ENCODE results near the gene NPC1.

DNA sequence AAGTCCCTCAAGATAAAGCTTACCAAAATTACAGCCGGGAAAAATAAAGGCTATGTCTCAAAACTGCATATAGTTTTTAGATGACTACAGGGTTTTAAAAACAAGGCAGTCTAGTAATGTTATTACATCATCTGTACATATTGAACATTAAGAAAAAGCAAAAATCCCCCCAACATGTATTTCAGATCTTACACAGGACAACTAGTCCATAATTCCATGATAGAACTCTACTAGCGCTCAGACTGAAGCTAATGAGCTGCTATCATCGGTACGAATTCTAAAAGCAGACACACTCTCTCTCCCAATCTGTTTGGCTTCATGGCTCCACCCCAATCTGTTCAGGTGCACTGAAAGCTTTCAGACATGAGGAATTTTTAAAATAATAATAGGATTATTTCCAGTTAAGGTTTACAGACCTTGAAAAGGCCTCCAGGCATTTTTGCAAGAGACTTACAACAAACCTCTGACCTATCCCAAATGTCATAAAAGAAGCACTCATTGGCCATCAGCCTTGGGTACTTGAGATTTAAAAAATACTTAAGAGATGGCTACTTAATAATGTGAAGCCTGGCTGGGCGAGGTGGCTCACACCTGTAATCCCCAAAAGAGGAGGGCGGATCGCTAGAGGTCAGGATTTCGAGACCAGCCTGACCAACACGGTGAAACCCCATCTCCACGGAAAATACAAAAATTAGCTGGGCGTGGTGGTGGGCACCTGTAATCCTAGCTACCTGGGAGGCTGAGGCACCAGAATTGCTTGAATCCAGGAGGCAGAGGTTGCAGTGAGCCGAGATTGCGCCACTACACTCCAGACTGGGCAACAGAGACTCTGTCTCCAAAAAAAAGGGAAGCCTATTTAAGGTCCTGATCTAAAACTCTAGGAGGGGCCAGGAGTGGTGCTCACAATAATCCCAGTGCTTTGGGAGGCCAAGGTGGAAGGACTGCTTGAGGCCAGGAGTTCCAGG is 2.0 kb downstream of the NPC1 start:
- TF ChIP-seq, protein P1, sequence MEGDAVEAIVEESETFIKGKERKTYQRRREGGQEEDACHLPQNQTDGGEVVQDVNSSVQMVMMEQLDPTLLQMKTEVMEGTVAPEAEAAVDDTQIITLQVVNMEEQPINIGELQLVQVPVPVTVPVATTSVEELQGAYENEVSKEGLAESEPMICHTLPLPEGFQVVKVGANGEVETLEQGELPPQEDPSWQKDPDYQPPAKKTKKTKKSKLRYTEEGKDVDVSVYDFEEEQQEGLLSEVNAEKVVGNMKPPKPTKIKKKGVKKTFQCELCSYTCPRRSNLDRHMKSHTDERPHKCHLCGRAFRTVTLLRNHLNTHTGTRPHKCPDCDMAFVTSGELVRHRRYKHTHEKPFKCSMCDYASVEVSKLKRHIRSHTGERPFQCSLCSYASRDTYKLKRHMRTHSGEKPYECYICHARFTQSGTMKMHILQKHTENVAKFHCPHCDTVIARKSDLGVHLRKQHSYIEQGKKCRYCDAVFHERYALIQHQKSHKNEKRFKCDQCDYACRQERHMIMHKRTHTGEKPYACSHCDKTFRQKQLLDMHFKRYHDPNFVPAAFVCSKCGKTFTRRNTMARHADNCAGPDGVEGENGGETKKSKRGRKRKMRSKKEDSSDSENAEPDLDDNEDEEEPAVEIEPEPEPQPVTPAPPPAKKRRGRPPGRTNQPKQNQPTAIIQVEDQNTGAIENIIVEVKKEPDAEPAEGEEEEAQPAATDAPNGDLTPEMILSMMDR (IDR thresholded peaks at IDR 0.05): no peak
- no peak for TF ChIP-seq POLR2A (IDR thresholded peaks at IDR 0.05)

All from body of pancreas (tissue), 4 donors.